CD8-positive, alpha-beta memory T cell (primary cell): ENCODE data around the gene ELMO1. TPM values are rescaled to one million over a fixed set of nuclear protein-coding genes. Genes with fewer than 3 reads are reported as not detected.

Experiments
- CTCF ChIA-PET: fragments of 350-600 bp; sonication (Branson Sonifier 250); formaldehyde crosslinking; loops from one replicate; lab custom pipeline; 2021; ENCODE audit warnings: antibody characterized with exemption; lab: Charles Lee
- POLR2A ChIA-PET: fragments of 350-600 bp; sonication (Branson Sonifier 250); formaldehyde crosslinking; loops from one replicate; lab custom pipeline; 2021; ENCODE audit warnings: antibody characterized with exemption; lab: Charles Lee
- DNase-seq, 5 donors: peaks; one replicate each; pipeline versions ENCODE4 v3.0.0 to v3.0.0-alpha.2; 2020 to 2022; ENCODE audit warnings: mixed read lengths in 1 of 5
- H3K27ac ChIP-seq: one replicate; pipeline ENCODE4 v1.7.0; 2013; ENCODE audit warnings: low read depth, mild to moderate bottlenecking, low read length, moderate library complexity
- H3K27me3 ChIP-seq: 2 replicates; pipeline ENCODE4 v1.7.0; 2013; ENCODE audit warnings: low read length, mild to moderate bottlenecking; ENCODE audit not compliant: insufficient read depth, poor library complexity, severe bottlenecking
- H3K36me3 ChIP-seq: 2 replicates; pipeline ENCODE4 v1.7.0; 2013; ENCODE audit warnings: mild to moderate bottlenecking, low read length, moderate library complexity; ENCODE audit not compliant: insufficient read depth
- H3K4me1 ChIP-seq: 2 replicates; pipeline ENCODE4 v1.7.0; 2013; ENCODE audit warnings: mild to moderate bottlenecking, low read length, moderate library complexity; ENCODE audit not compliant: insufficient read depth
- H3K4me3 ChIP-seq: 2 replicates; pipeline ENCODE4 v1.7.0; 2013; ENCODE audit warnings: mild to moderate bottlenecking, low read length
- H3K9me3 ChIP-seq: 2 replicates; pipeline ENCODE4 v1.7.0; 2013; ENCODE audit warnings: mild to moderate bottlenecking, low read length
- H3K27ac Mint-ChIP-seq, 8 donors: one replicate each; pipeline ENCODE4 v1.8.0; 2020 to 2021; ENCODE audit warnings: mixed read lengths in 8 of 8, mild to moderate bottlenecking in 6 of 8, inconsistent platforms in 3 of 8, moderate library complexity in 3 of 8
- H3K27me3 Mint-ChIP-seq, 2 donors: one replicate each; pipeline ENCODE4 v1.8.0; 2020 to 2021; ENCODE audit warnings: mixed read lengths in 2 of 2, mild to moderate bottlenecking in 1 of 2, moderate library complexity in 1 of 2
- H3K36me3 Mint-ChIP-seq, 3 donors: one replicate each; pipeline ENCODE4 v1.8.0; 2020 to 2021; ENCODE audit warnings: mixed read lengths in 3 of 3, inconsistent platforms in 1 of 3, mild to moderate bottlenecking in 1 of 3
- H3K4me1 Mint-ChIP-seq, 3 donors: one replicate each; pipeline ENCODE4 v1.8.0; 2020 to 2021; ENCODE audit warnings: mixed read lengths in 3 of 3, inconsistent platforms in 1 of 3, mild to moderate bottlenecking in 1 of 3
- H3K4me3 Mint-ChIP-seq, 7 donors: one replicate each; pipeline ENCODE4 v1.8.0; 2020 to 2021; ENCODE audit warnings: mixed read lengths in 7 of 7, mild to moderate bottlenecking in 6 of 7, moderate library complexity in 4 of 7, inconsistent platforms in 2 of 7
- H3K9me3 Mint-ChIP-seq, 5 donors: one replicate each; pipeline ENCODE4 v1.8.0; 2020 to 2022; ENCODE audit warnings: mixed read lengths in 5 of 5, mild to moderate bottlenecking in 3 of 5, moderate library complexity in 2 of 5, inconsistent platforms in 1 of 5
- polyA plus RNA-seq: library from polyadenylated mRNA; unstranded; fragments of 300-500 nt; fragmentation: Illumina TruSeq; gene quantifications from one replicate; pipeline ENCODE4 v1.2.3, GENCODE V29; 2021
- total RNA-seq, 2 experiments: library from RNA; stranded (reverse); gene quantifications; one replicate each; pipeline ENCODE4 v1.2.3, GENCODE V29; 2021

The ELMO1 gene
- total and polyA plus RNA-seq, 3 experiments from 2014 or later, result 65.6 to 74.4 (median 66.2) TPM

DNA sequence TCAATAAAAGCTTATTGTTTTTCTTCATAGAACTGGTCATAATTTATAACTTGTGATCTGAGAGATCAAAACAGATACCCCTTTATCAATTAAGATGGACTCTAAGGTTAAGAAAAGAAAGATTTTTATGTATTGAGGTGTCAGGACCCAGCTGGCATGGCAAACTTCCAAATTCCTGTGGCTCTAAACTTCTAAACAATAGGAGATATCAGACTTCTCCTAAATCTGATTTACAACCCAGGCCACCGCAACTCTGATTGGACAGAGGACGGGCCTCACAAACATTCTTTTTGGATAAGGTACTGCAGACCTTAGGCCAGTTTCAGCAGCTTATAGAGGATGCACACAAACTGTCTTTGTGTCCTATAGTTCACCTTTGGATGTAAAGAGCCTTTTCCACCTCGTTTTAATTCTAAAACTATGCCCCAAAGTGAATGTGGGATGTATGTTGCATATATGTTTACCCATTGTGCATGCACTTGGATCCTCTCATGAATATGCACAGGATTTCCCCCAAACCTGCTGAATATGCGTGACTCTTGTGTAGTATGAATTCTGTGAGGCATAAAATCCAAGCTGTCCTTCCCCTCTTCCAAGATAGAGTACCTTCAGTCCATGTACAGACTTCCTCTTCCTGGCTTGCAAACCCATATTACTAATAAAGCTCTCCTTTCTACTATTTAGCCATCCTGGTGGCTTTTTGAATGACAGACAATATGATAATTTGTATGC is 69.0 kb downstream of the ELMO1 start:
- Histone ChIP-seq H3K36me3 (peaks cover 4% of the 10 kb centered on the region), H3K27me3 (no peaks in the 10 kb centered on the region), H3K27ac (no peak overlapping the region), H3K4me3 (no peak overlapping the region), H3K9me3 (no peaks in the 10 kb centered on the region), H3K4me1 (no peaks in the 10 kb centered on the region)
- DNase-seq, result no peak
- Mint-ChIP-seq H3K4me1 (peaks cover 18 to 42% (median 39%) of the 10 kb centered on the region in 3 donors), H3K36me3 (peaks cover 19 to 27% (median 22%) of the 10 kb centered on the region in 3 donors), H3K27ac (no peak overlapping the region), H3K4me3 (no peak overlapping the region), H3K27me3 (no peaks in the 10 kb centered on the region), H3K9me3 (peaks cover 6 to 12% (median 11%) of the 10 kb centered on the region in 5 donors)
- POLR2A ChIA-PET, result no interaction called here
- CTCF ChIA-PET, result no interaction called here

DNA sequence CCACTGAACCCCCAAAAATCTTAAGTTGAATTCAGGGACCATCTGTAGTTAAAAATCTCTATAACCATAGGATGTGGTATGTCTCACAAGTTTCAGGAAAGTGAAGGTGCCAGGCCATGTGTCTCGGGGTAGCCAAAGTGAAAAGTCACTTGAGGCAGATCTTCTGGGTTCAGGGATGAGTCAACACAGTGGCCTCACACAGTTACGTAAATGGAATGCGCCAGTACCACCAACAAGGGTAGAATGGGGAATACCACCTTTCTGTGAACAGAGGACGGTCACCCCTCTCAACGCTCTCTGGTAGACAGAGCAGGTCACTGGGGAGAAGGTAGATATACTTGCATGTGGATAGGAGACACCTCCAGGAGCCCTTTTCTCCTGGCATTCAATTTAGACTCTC is 71.4 kb downstream of the ELMO1 start:
- DNase-seq, result no peak
- H3K36me3 ChIP-seq, result peaks cover 4% of the 10 kb centered on the region
- Mint-ChIP-seq H3K36me3 (peaks cover 24 to 27% (median 26%) of the 10 kb centered on the region in 3 donors), H3K4me3 (peak overlapping the region in 1 of 7 donors; percentile 22), H3K4me1 (peaks cover 21 to 37% (median 34%) of the 10 kb centered on the region in 3 donors), H3K27ac (no peak overlapping the region), H3K9me3 (peaks cover 6 to 12% (median 11%) of the 10 kb centered on the region in 5 donors), H3K27me3 (no peaks in the 10 kb centered on the region)
- ChIA-PET CTCF (no interaction called here), POLR2A (no interaction called here)
- H3K27me3 ChIP-seq, result no peaks in the 10 kb centered on the region
- H3K9me3 ChIP-seq, result no peaks in the 10 kb centered on the region
- H3K4me1 ChIP-seq, result no peaks in the 10 kb centered on the region
- H3K27ac ChIP-seq, result no peak overlapping the region
- H3K4me3 ChIP-seq, result no peak overlapping the region

DNA sequence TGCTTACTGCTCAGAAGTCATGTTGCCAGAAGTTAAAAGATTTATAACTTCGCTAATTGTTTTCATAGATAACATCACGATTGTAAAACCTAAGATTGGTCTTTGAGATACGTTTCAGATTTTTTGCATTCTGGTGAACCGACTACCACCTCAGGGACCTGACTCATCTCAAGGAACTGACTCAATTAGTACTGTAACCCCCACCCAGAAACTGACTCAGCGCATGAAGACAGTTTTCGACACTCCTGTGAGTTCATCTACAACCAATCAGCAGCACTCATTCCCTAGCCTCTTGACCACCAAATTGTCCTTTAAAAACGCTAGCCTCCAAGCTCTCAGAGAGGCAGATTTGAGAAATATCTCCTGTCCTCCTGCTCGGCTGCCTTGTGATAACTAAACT is 72.3 kb downstream of the ELMO1 start:
- Mint-ChIP-seq H3K27me3 (no peaks in the 10 kb centered on the region), H3K27ac (no peak overlapping the region), H3K9me3 (peaks cover 6 to 12% (median 11%) of the 10 kb centered on the region in 5 donors), H3K4me3 (no peak overlapping the region), H3K36me3 (peaks cover 24 to 30% (median 27%) of the 10 kb centered on the region in 3 donors), H3K4me1 (peaks cover 27 to 43% (median 38%) of the 10 kb centered on the region in 3 donors)
- ChIA-PET POLR2A (no interaction called here), CTCF (no interaction called here)
- Histone ChIP-seq H3K27me3 (no peaks in the 10 kb centered on the region), H3K36me3 (peaks cover 4% of the 10 kb centered on the region), H3K27ac (no peak overlapping the region), H3K4me3 (no peak overlapping the region), H3K4me1 (no peaks in the 10 kb centered on the region), H3K9me3 (no peaks in the 10 kb centered on the region)
- DNase-seq, result no peak

DNA sequence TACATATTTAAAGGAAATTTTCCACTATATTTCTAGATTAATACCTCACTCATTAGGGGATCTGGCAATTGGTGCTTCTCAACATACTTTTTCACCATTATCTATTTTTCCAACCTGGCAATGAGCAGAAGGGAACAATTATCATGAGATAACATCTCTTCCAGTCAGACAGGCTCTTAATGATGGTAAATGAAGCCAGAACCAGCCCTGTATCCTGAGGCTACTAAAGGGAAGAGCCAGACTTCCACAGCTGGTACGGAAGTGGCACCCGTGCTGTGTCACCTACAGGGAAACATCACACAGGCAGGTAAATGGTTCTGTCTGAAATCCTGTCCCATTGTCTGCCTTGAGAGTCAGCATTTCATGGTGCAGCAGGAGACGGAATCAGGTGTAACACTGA is 75.9 kb downstream of the ELMO1 start:
- Mint-ChIP-seq H3K9me3 (peaks cover 3 to 11% (median 9%) of the 10 kb centered on the region in 5 donors), H3K4me3 (no peak overlapping the region), H3K4me1 (peaks cover 28 to 39% (median 36%) of the 10 kb centered on the region in 3 donors), H3K36me3 (peaks cover 16 to 28% (median 19%) of the 10 kb centered on the region in 3 donors), H3K27ac (no peak overlapping the region), H3K27me3 (no peaks in the 10 kb centered on the region)
- ChIA-PET CTCF (interaction anchor here (0.9 kb wide), 1 partner anchor 12 kb away, joined by 3 read pairs; no protein-coding TSS in a partner anchor), POLR2A (no interaction called here)
- DNase-seq, result no peak
- H3K27me3 ChIP-seq, result no peaks in the 10 kb centered on the region
- H3K27ac ChIP-seq, result no peak overlapping the region
- H3K36me3 ChIP-seq, result peaks cover 4% of the 10 kb centered on the region
- no peaks in the 10 kb centered on the region for H3K9me3 ChIP-seq
- H3K4me3 ChIP-seq, result no peak overlapping the region
- no peaks in the 10 kb centered on the region for H3K4me1 ChIP-seq

- no peak overlapping the region for H3K4me3 Mint-ChIP-seq
- Histone ChIP-seq H3K27me3 (no peaks in the 10 kb centered on the region), H3K9me3 (no peaks in the 10 kb centered on the region), H3K4me3 (no peak overlapping the region), H3K4me1 (peaks cover 4% of the 10 kb centered on the region), H3K36me3 (peaks cover 3% of the 10 kb centered on the region), H3K27ac (no peak overlapping the region)
- H3K27me3 Mint-ChIP-seq, result no peaks in the 10 kb centered on the region
- ChIA-PET CTCF (no interaction called here), POLR2A (no interaction called here)
- no peak for DNase-seq
- peaks cover 3 to 6% (median 5%) of the 10 kb centered on the region in 5 donors for H3K9me3 Mint-ChIP-seq
- peaks cover 33 to 41% (median 39%) of the 10 kb centered on the region in 3 donors for H3K4me1 Mint-ChIP-seq
- H3K36me3 Mint-ChIP-seq, result peaks cover 14 to 24% (median 15%) of the 10 kb centered on the region in 3 donors
- H3K27ac Mint-ChIP-seq, result no peak overlapping the region
Measured at GRCh38 chr7:37371755-37372154, 76.9 kb downstream of the ELMO1 start.

DNA sequence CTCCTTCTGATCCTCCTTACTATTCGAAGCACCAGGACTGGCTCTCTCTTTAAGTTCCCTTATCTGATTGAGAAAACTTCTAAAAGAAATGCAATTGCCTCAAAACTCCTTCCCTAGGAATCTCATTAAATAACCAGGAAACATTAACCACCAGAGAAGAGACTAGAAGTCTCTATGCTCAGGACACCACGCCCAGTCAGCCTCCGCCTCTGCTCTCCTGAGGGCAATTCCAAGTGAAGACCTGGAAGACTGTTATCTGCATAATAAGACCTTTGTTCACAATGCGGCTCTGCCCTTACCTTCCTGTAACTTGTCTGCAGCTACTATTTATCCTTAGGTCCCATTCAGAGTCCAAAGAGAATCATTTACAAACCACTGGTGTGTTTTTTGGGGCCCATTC is 78.8 kb downstream of the ELMO1 start:
- peaks cover 21% of the 10 kb centered on the region for H3K4me1 ChIP-seq
- H3K4me1 Mint-ChIP-seq, result peaks cover 41 to 54% (median 50%) of the 10 kb centered on the region in 3 donors

GRCh38 chr7:37368540-37368939 is 80.1 kb downstream of the ELMO1 start:
- H3K4me1 Mint-ChIP-seq, result peaks cover 49 to 65% (median 63%) of the 10 kb centered on the region in 3 donors
- ChIA-PET CTCF (no interaction called here), POLR2A (no interaction called here)
- Histone ChIP-seq H3K4me1 (peaks cover 33% of the 10 kb centered on the region), H3K27ac (no peak overlapping the region), H3K36me3 (no peaks in the 10 kb centered on the region), H3K27me3 (no peaks in the 10 kb centered on the region), H3K9me3 (no peaks in the 10 kb centered on the region), H3K4me3 (no peak overlapping the region)
- DNase-seq, result no peak
- H3K27me3 Mint-ChIP-seq, result no peaks in the 10 kb centered on the region
- H3K36me3 Mint-ChIP-seq, result peaks cover 0 to 16% (median 4%) of the 10 kb centered on the region in 3 donors
- no peaks in the 10 kb centered on the region for H3K9me3 Mint-ChIP-seq
- no peak overlapping the region for H3K4me3 Mint-ChIP-seq
- H3K27ac Mint-ChIP-seq, result no peak overlapping the region

More for the DNA sequence above, 78.8 kb downstream of the ELMO1 start:
- ChIA-PET POLR2A (no interaction called here), CTCF (no interaction called here)
- H3K36me3 Mint-ChIP-seq, result peaks cover 0 to 16% (median 4%) of the 10 kb centered on the region in 3 donors
- H3K4me3 Mint-ChIP-seq, result no peak overlapping the region
- Histone ChIP-seq H3K36me3 (no peaks in the 10 kb centered on the region), H3K27ac (no peak overlapping the region), H3K27me3 (no peaks in the 10 kb centered on the region), H3K9me3 (no peaks in the 10 kb centered on the region), H3K4me3 (no peak overlapping the region)
- no peak for DNase-seq
- no peaks in the 10 kb centered on the region for H3K27me3 Mint-ChIP-seq
- H3K27ac Mint-ChIP-seq, result no peak overlapping the region
- no peaks in the 10 kb centered on the region for H3K9me3 Mint-ChIP-seq

- H3K36me3 Mint-ChIP-seq, result peaks cover 0 to 6% (median 0%) of the 10 kb centered on the region in 3 donors
- H3K27ac Mint-ChIP-seq, result no peak overlapping the region
- POLR2A ChIA-PET, result no interaction called here
- H3K4me1 ChIP-seq, result peaks cover 46% of the 10 kb centered on the region
- H3K4me1 Mint-ChIP-seq, result peaks cover 57 to 74% (median 67%) of the 10 kb centered on the region in 3 donors
- DNase-seq, result no peak
- CTCF ChIA-PET, result no interaction called here
- no peaks in the 10 kb centered on the region for H3K36me3 ChIP-seq
- H3K27me3 Mint-ChIP-seq, result no peaks in the 10 kb centered on the region
- H3K9me3 ChIP-seq, result no peaks in the 10 kb centered on the region
- peak overlapping the region in 1 of 7 donors; percentile 61 for H3K4me3 Mint-ChIP-seq
- no peaks in the 10 kb centered on the region for H3K9me3 Mint-ChIP-seq
- no peak overlapping the region for H3K27ac ChIP-seq
- H3K27me3 ChIP-seq, result no peaks in the 10 kb centered on the region
- H3K4me3 ChIP-seq, result no peak overlapping the region
Measured at GRCh38 chr7:37367010-37367409, 81.7 kb downstream of the ELMO1 start.
